GM18520 (cell line): ENCODE data around the gene WNT9B.
"Not testable (repeated sequence)": the region's sequence is repeated elsewhere in the genome, so short reads cannot be mapped to it uniquely, and the experiment has no call there.

Experiments used
- ATAC-seq: cut with Tn5 transposase; IDR thresholded peaks from one replicate; pipeline ENCODE4 v1.9.1; 2021; ENCODE audit not compliant: unreplicated experiment

The WNT9B gene

DNA sequence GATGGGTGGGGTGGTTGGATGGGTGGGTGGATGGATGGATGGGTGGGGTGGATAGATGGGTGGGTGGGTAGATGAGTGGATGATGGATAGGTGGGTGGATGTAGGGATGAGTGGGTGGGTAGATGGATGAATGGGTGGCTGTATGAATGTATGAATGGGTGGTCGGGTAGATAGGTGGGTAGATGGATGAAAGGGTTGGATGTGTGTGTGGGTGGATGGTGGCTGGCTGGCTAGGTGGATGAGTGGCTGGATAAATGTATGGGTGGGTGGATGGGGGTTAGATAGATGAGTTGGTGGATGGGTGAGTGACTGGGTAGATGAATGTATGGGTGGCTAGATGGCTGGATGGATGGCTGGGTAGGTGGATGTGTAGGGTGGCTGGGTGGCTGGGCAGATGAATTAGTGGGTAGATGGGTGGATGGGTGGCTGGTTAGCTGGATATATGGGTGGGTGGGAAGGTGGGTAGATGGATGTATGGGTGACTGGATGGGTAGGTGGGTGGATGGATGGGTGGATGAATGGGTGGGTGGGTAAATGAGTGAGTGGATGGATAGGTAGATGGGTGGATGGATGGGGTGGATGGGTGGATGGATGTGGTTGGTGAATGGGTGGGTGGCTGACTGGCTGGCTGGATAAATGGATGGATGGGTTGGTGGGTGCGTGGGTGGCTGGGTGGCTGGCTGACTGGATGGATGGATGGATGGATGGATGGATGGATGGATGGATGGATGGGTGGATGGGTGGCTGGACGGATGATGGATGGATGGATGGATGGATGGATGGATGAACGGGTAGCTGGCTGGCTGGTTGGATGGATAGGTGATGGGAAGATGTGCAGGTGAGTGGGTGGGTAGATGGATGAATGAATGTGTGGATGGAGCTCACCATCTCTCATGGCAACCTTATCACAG is 52.6 kb downstream of the WNT9B start:
- no peak for ATAC-seq

DNA sequence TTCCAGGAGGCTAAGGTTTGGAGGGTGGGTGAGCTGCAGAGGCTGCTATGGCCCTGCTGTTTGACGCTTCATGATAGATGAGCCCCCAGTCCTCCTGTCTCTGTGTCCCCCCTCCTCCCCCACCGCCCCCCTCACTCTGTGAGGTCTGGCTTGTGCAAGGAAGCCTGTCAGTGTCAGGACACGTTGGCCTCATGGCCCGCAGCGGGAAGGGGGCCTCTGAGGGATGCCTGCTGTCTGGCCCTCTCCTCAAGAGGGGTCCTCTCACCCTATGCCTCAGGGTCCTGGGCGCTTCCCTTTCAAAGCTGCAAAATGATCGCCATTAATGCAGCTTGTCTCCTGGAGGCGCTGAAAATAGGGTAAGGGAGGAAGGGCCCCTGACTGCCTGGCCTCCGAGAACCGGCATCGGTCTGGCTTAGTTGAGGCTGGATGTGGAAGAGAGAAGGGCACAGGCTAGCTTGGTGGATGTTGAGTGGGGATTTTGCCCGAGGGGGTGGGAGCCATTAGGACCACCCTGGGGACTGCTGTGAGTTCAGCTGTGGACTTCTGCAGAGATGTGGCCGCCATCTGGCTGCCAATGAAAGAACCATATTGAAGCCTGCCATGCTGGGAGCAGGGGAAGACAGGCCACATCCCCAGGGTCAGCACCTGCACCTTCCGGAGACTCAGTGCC is 56.8 kb downstream of the WNT9B start:
- ATAC-seq, result no peak

DNA sequence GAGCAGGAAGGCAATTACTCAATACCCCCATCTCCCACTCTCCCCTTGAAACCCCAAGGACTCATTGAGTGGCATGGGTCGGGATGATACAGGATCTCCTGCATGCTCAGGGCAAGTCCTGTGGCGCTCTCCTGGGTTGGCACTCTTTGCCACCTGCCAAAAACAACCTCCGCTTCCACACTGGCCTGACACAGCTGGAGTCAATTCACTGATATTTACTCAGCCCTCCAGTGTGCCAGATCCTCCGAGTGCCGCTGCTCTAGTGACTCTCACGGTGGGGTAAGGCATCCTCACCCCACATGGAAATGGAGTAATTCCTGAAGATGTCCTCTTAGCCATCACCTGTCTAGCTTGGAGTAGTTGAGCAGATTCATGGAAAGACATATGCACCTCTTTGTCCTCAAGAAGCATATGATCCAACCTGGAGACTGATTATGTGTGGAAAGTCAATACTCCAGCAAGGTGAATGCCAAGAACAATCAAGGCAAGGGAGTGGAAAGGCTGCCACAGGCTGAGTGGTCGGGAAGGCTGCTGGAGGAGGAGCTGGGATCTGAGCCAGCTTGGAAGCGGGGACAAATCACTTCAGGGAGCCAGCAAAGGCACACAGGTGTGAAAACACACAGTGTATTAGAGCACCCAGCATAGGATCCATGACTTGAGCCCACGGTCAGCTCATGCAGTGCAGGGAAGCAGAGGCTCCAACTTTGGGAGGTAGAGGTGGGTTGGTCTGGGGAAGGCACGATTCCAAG is 59.0 kb downstream of the WNT9B start:
- no peak for ATAC-seq

DNA sequence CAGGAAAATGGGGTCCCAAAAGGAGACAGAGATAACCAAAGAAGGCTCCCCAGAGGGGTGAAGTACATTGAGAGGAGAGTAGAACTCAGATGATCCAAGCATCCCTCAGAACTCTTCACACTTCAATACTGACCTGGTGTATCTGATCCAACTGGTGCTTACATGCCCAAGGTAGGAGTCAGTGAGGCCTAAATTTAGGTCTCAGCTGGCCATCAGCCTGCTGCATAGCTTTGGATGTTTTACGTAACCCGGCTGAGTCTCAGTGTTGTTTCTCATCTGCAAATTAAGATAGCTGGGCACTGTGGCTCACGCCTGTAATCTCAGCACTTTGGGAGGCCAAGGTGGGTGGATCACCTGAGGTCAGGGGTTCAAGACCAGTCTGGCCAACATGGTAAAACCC is 59.9 kb downstream of the WNT9B start:
- ATAC-seq, result no peak

DNA sequence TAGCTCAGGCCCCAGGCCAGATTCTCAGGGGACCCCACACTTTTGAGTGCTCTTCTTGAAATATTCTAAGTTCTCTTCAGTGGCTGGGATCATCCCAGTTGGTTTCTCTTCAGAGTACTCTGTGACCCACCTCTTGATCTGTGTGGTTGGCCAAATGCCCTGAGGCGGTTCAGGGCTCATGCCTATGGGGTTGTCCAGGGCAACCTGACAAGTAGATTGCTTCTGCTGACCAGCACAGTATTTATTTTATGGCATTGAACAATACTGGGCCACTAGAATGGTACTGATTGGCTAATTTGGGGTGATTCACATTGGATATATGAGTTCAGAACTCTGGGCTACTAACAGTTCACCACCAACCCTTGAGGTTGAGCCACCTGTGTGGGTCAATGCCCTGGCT is 64.2 kb downstream of the WNT9B start:
- no peak for ATAC-seq

DNA sequence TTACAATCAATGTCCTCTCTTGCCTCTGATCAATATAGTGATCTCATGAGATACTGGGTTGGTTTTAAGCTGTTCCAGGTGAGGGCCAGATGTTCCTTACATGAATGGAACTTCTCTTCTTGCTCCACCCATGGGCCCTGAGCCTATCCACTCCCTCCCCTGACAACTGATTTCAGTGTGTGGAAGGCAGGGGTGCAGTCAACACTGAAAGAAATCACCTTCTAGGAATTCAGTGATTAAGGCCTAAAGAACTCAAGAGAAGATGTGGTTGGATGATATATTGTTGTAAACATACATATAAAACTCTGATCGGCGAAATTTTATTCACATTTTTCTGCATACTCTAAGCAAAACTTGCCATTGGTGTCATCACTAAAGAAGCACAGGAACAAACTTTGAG is 64.8 kb downstream of the WNT9B start:
- no peak for ATAC-seq

DNA sequence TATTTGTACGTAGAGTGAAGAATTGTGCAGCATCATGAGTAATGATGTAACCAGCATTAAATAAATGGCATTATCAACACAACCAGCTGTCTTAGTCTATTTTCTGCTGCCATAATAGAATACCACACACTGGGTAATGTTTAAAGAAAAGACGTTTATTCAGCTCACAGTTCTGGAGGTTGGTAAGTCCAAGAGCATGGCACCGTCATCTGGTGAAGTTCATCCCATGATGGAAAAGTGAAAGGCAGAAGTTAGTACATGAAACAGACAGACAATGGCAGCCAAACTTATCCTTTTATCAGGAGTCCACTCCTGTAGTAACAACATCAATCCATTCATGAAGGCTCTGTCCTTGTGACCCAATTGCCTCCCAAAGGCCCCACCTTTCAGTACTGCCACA is 65.2 kb downstream of the WNT9B start:
- no peak for ATAC-seq

DNA sequence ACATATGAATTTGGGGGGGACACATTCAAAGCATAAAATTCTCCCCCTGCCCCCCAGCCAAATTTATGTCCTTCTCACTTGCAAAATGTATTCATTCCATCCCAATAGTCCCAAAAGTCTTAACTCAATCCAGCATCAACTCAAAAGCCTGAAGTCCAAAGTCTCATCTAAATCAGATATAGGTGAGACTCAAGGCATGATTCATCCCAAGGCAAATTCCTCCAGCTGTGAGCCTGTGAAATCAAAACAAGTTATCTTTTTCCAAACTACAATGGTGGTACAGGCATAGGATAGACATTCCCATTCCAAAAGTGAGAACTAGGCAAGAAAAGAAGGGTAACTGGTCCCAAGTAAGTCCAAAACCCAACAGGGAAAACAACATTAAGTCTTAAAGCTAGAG is 65.7 kb downstream of the WNT9B start:
- ATAC-seq, result no peak

DNA sequence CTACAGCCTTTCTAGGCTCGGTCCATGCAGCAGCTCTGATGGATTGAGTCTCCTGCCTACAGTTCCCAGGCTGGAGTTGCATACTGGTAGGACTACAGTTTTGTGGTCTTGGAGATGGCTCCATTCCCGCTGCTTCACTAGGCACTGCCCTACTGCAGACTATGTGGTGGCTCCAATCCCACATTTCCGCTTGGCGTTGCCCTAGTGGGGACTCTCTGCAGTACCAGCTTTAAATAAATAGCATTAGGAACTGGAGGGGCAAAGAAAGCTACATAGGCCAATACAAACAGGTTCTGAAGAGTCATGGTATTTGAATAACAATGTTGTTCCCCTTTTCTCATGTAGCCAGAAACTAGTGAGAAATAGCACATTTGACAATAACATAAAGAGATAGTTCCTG is 66.1 kb downstream of the WNT9B start:
- no peak for ATAC-seq

DNA sequence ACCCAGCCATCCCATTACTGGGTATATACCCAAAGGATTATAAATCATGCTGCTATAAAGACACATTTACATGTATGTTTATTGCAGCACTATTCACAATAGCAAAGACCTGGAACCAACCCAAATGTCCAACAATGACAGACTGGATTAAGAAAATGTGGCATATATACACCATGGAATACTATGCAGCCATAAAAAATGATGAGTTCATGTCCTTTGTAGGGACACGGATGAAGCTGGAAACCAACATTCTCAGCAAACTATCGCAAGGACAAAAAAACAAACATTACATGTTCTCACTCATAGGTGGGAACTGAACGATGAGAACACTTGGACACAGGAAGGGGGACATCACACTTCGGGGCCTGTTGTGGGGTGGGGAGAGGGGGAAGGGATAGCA is 70.6 kb downstream of the WNT9B start:
- not testable (repeated sequence) for ATAC-seq

DNA sequence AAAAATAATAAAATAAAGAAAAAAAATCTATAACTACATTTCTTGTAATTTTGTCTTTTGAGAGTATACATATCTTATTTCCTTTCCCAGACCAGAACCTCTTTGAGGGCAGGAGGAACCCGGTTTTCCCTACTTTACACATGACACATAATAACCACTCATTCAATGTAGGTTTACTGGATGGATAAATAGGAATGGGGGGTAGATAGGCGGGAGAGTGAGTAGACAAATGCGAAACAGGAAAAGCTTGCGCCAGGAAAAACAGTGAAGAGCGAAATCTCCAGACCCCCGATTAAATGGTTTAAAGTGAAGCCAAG is 71.1 kb downstream of the WNT9B start:
- no peak for ATAC-seq

DNA sequence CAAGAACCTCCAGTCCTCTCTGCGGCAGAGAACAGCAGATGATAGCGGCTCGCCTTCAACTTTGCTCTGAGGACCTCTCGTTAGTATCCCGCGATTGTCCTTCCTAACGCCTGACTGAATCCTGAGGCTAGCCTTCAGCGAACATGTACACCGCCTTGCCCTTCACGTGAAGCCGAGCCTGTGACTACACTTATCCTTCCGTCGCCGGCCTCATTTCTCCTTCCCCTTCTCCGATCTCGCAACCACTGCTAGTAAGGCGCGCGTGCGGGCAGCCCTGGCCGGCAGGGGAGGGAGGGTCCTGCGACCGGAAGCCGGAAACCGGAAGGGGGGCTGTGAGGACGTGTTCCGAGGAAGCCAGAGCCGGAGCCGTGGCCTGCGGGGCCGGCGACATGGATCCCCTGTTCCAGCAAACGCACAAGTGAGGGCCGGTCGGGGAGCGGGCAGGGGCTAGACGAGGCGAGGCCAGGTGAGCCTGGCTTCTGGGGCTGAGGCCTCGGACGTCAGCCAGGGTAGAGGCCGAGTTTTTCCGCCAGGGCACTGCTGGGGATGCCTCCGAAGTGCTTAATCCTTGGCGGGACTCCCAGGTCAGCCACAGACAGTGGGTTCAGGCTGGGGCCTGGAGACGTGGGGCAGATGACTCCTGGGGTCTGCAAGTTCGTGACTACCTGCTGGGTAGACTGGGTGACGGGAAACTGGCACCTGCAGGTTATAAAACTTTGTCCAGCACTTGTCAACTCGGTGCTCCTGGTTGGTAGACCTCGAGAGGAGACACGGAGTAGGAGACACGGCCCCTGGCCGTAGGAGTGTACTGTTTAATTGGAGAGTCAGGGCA is 71.6 kb downstream of the WNT9B start, which contains the start of gene GOSR2:
GOSR2 (plus strand) TSS at position 357 of the 832 bp plus-strand sequence; CDS start at position 390, 33 bp downstream.
- peak; percentile 67 for ATAC-seq

DNA sequence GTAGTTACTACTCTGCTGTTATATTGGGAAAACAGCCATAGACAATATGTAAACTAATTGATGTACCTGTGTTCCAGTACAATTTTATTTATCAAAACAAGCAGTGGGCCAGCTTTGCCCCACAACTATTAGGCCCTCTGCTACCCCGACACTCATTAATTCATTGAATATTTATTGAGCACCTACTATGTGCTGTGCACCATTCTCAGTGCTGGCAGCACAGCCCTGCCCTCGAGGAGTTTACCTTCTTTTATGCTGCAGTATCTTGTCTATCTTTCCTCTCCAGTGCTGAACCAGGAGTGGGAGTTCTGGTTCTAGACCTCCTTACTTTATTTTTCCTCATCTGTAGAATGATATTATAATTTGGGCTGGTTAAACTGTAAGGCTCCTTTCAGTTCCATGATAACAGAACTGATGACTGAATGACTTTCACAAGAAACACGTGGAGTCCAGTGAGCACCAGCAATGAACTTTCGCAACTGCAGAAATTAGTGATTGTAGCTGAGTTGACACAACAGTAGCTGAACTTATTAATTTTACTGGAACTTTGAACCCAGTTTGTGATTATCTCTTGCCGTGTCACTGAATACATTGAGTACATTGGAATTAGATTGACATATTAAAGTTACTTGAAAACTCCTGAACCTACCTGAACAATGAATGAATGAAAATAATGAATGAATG is 73.9 kb downstream of the WNT9B start:
- no peak for ATAC-seq

DNA sequence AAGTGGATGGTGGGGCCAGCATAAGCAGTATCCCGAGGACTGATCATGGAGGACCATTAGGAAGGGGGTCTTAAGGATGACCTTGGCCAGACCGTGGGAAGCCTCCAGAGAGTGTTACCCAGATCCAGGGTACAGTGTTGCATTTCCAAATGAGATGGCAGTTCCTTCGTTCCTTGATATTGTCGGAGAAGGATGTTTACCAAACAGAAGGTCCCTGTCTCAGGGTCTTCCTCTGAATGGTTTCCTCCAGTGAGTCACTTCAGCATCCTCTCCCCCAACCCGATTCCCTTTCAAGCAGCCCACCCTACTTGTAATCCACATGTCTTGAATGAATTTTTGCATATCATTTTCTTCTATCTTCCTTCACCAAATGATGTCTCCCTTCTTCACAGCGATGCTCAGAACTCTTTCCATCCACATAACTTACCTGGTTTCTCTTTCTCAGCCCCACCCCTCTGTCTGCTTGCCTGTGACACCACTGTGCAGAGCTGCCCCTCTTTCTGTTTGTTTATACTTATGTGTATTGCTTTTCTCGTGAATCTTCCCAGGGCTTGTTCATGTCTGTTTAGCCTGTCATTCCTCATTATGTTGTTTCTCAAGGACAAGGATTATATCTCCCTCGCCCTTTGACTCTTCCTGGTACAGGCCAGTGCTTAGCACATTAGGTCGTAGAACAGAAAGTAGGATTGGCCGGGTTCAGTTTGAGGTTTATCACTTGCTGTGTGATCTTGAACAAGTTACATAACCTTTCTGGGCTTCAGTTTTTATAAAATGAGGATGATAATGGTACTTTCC is 77.3 kb downstream of the WNT9B start:
- ATAC-seq, result no peak

DNA sequence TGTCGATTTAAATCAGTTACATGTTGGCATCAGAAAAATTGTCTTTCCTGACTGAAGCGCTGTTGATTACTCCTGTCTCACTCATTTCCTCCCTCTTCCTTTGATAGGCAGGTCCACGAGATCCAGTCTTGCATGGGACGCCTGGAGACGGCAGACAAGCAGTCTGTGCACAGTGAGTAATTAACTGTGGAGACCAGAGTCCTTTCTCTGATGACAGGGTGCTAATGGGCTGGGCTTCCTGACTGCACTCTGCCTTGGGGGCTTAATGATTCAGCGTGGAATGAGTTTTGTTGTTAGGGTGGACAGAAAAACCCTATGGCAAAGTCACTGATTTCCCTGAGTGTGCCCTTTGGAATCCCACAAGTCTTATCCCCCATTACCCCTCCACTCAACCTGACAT is 78.0 kb downstream of the WNT9B start:
- ATAC-seq, result no peak

DNA sequence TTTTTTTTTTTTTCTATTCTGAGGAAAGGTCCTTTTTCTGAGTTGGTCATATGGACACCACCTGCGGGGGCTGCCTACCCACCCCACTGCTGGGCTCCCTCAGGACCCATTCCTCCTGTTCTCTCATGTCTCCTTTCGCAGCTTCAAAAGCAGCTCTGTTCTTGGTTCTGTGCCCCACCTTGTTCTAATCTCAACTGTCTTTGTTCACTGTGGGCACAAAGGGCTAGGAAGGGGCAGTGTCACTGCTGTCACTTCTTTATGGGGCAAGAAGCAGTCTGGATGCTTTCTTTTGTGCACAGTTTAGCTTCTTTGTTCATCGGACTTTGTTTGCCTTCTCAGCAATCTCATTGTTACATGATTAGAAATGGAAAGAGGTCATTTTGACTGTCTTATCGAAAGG is 78.7 kb downstream of the WNT9B start:
- no peak for ATAC-seq

DNA sequence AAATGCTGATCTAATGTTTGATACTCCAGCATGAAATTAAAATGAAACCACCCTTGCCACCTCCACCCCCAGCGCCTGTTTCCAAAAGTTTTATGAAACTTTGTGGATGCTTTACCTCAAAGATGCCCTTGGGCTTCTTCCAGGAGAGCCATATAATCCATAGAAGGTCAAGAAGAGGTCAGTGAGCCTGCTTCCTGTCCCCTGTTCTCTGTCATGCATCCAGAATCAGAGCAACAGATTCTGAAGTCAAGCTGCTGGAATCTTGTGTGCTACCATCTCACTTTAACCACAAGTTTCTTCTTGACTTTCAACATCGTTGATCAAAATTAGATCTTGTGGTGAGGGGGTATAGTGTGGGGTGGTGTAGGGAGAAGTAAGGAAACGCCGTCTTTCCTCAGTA is 80.2 kb downstream of the WNT9B start:
- ATAC-seq, result no peak

DNA sequence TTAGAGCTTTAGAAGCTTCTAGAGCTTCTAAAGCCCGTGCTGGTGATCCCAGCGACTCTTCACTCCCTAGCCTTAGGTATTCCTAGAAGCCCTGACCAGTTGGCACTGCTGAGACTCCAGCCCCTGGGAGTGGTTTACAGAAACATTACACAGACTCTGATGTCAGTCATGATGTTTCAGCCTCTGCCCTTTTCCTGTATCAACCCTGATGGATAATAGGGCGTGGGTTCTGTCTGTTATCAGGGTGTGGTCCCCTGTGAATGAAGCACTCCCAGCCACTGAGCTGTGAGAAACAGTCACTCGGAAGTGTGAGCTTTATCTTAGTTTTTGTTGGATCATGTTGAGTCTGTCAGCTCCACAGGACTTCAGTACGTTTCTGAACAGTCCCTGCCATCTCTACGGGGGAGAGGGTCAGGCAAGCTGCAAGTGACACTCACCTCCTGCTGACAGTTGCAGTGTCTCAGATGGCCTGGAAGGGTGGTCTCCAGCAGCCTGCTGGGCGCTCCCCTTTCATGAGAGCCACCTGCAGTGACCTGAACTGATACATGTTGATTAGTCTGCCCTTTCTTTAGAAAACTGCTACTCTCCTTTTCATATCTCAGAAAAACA is 84.4 kb downstream of the WNT9B start:
- no peak for ATAC-seq
